GM21786 (cell line): Measurements from ENCODE around the gene ZSCAN10.

Source experiments
- ATAC-seq: cut with Tn5 transposase; IDR thresholded peaks from one replicate; pipeline ENCODE4 v1.9.1; 2021; ENCODE audit not compliant: unreplicated experiment

Gene ZSCAN10

GRCh38 chr16:3134338-3135125, 35.4 kb upstream of the ZSCAN10 start, which contains the start of gene ZNF213:
Gene ZNF213 (plus strand): TSS chr16:3135029. CDS start chr16:3137281, 2,252 bp downstream.
- peak; percentile 94 for ATAC-seq

GRCh38 chr16:3133844-3134243, 34.8 kb upstream of the ZSCAN10 start:
- ATAC-seq, result no peak

GRCh38 chr16:3131755-3132377, 32.8 kb upstream of the ZSCAN10 start:
- ATAC-seq, result no peak

GRCh38 chr16:3129137-3130131, 30.3 kb upstream of the ZSCAN10 start:
- peak; percentile 66 for ATAC-seq

GRCh38 chr16:3127745-3128144, 28.7 kb upstream of the ZSCAN10 start:
- no peak for ATAC-seq

- ATAC-seq, result peak; percentile 83
Observed at GRCh38 chr16:3123986-3124886, 25.1 kb upstream of the ZSCAN10 start.

GRCh38 chr16:3122926-3123570, 24.0 kb upstream of the ZSCAN10 start:
- no peak for ATAC-seq

GRCh38 chr16:3121851-3122467, 22.9 kb upstream of the ZSCAN10 start:
- no peak for ATAC-seq

- no peak for ATAC-seq
Observed at GRCh38 chr16:3120435-3120834, 21.3 kb upstream of the ZSCAN10 start.

- ATAC-seq, result no peak
Observed at GRCh38 chr16:3119701-3120408, 20.8 kb upstream of the ZSCAN10 start.

- no peak for ATAC-seq
Observed at GRCh38 chr16:3119286-3119685, 20.2 kb upstream of the ZSCAN10 start.

GRCh38 chr16:3118846-3119245, 19.8 kb upstream of the ZSCAN10 start:
- ATAC-seq, result no peak

- ATAC-seq, result no peak
Observed at GRCh38 chr16:3118204-3118790, 19.2 kb upstream of the ZSCAN10 start.

- no peak for ATAC-seq
Observed at GRCh38 chr16:3115561-3115960, 16.5 kb upstream of the ZSCAN10 start.

GRCh38 chr16:3115003-3115402, 15.9 kb upstream of the ZSCAN10 start:
- no peak for ATAC-seq

GRCh38 chr16:3113765-3114479, 14.8 kb upstream of the ZSCAN10 start:
- ATAC-seq, result no peak

- ATAC-seq, result no peak
Observed at GRCh38 chr16:3112881-3113574, 13.9 kb upstream of the ZSCAN10 start.
